DND-41 (cell line): ENCODE results near the gene ORAI2.
"Not testable (repeated sequence)": the region's sequence is repeated elsewhere in the genome, so short reads cannot be mapped to it uniquely, and the experiment has no call there.

Experiments
- ATAC-seq: fragments of 200-7000 bp; cut with Tn5 transposase; 3 replicates; pipeline ENCODE4 v1.9.1; 2021; ENCODE audit warnings: low read depth; ENCODE audit not compliant: insufficient read depth
- DNase-seq: peaks from one replicate; pipeline ENCODE4 v3.0.0-alpha.2; 2020
- H2AFZ ChIP-seq: 2 replicates; pipeline ENCODE4 v1.6.0; 2012; ENCODE audit warnings: low read depth, low read length
- H3K27ac ChIP-seq: 2 replicates; pipeline ENCODE4 v1.5.1; 2012; ENCODE audit warnings: low read length, inconsistent platforms
- H3K27me3 ChIP-seq: fragments of 200-600 bp; sonication (generic); 2 replicates; pipeline ENCODE4 v1.6.0; 2012; ENCODE audit warnings: low read length, mild to moderate bottlenecking, inconsistent platforms; ENCODE audit not compliant: insufficient read depth, poor library complexity
- H3K36me3 ChIP-seq: 2 replicates; pipeline ENCODE4 v1.5.1; 2012; ENCODE audit warnings: low read length, inconsistent platforms; ENCODE audit not compliant: insufficient read depth
- H3K4me1 ChIP-seq: 2 replicates; pipeline ENCODE4 v1.5.1; 2012; ENCODE audit warnings: mild to moderate bottlenecking, low read length; ENCODE audit not compliant: insufficient read depth
- H3K4me2 ChIP-seq: 2 replicates; pipeline ENCODE4 v1.6.0; 2012; ENCODE audit warnings: mild to moderate bottlenecking, moderate library complexity, low read length, inconsistent platforms; ENCODE audit not compliant: insufficient read depth
- H3K4me3 ChIP-seq, 2 experiments: fragments of 200-600 bp in 1 of 2; shearing (Covaris generic) in 1 of 2; 2 replicates each; pipeline ENCODE4 v1.5.1; 2012 to 2016; ENCODE audit warnings: inconsistent platforms in 2 of 2, low read length in 2 of 2, mild to moderate bottlenecking in 2 of 2, low read depth in 1 of 2, moderate library complexity in 1 of 2
- H3K79me2 ChIP-seq: 2 replicates; pipeline ENCODE4 v1.6.0; 2012; ENCODE audit warnings: low read length, inconsistent platforms; ENCODE audit not compliant: insufficient read depth
- H3K9ac ChIP-seq: 2 replicates; pipeline ENCODE4 v1.6.0; 2012; ENCODE audit warnings: low read depth, mild to moderate bottlenecking, inconsistent platforms, low read length, moderate library complexity
- H3K9me3 ChIP-seq: 2 replicates; pipeline ENCODE4 v1.5.1; 2012; ENCODE audit warnings: low read length, moderate library complexity, mild to moderate bottlenecking, inconsistent platforms; ENCODE audit not compliant: insufficient read depth, severe bottlenecking
- H4K20me1 ChIP-seq: 2 replicates; pipeline ENCODE4 v1.6.0; 2012; ENCODE audit warnings: low read length; ENCODE audit not compliant: insufficient read depth
- CTCF ChIP-seq: IDR thresholded peaks from 2 replicates; pipeline ENCODE4 v1.5.1; 2012; ENCODE audit warnings: borderline replicate concordance, low read length, moderate library complexity, mild to moderate bottlenecking; ENCODE audit not compliant: poor library complexity, severe bottlenecking; ENCODE audit errors: extremely low read depth
- EZH2 ChIP-seq: IDR thresholded peaks from 3 replicates; pipeline ENCODE4 v1.6.1; 2012; ENCODE audit warnings: borderline replicate concordance, low read depth, mild to moderate bottlenecking, moderate library complexity, low read length, inconsistent platforms; ENCODE audit not compliant: severe bottlenecking

ORAI2 gene

GRCh38 chr7:102398543-102398942, 34.8 kb upstream of the ORAI2 start:
- Histone ChIP-seq H3K9ac (no peak overlapping the region), H4K20me1 (no peaks in the 10 kb centered on the region; the same call in 1 of the 2 replicates), H3K9me3 (no peaks in the 10 kb centered on the region), H2AFZ (no peak overlapping the region), H3K36me3 (peaks cover 51% of the 10 kb centered on the region), H3K27ac (no peak overlapping the region), H3K4me2 (no peak overlapping the region), H3K27me3 (no peaks in the 10 kb centered on the region), H3K4me3 (no peak overlapping the region), H3K79me2 (peaks cover 25% of the 10 kb centered on the region), H3K4me1 (peaks cover 19% of the 10 kb centered on the region)
- no peak for TF ChIP-seq CTCF
- no peak for TF ChIP-seq EZH2
- no peak for DNase-seq
- no peak for ATAC-seq

GRCh38 chr7:102400360-102400759, 33.0 kb upstream of the ORAI2 start:
- peaks cover 25% of the 10 kb centered on the region for H3K79me2 ChIP-seq
- H3K9ac ChIP-seq: no peak overlapping the region
- no peak for DNase-seq
- ATAC-seq: no peak
- H2AFZ ChIP-seq: no peak overlapping the region
- peaks cover 68% of the 10 kb centered on the region for H3K36me3 ChIP-seq
- no peaks in the 10 kb centered on the region for H3K9me3 ChIP-seq
- TF ChIP-seq EZH2: no peak
- peaks cover 8% of the 10 kb centered on the region; the same call in 1 of the 2 replicates for H4K20me1 ChIP-seq
- H3K27ac ChIP-seq: no peak overlapping the region
- H3K4me2 ChIP-seq: no peak overlapping the region
- H3K27me3 ChIP-seq: no peaks in the 10 kb centered on the region
- peaks cover 16% of the 10 kb centered on the region for H3K4me1 ChIP-seq
- H3K4me3 ChIP-seq: no peak overlapping the region

GRCh38 chr7:102403563-102403962, 29.8 kb upstream of the ORAI2 start:
- peaks cover 94% of the 10 kb centered on the region for H3K36me3 ChIP-seq
- H3K9me3 ChIP-seq: no peaks in the 10 kb centered on the region
- no peaks in the 10 kb centered on the region for H3K27me3 ChIP-seq
- no peak overlapping the region for H3K4me3 ChIP-seq
- no peaks in the 10 kb centered on the region for H3K4me1 ChIP-seq
- ATAC-seq (no peak), DNase-seq (no peak)
- H3K79me2 ChIP-seq: peaks cover 7% of the 10 kb centered on the region; the same call in 1 of the 2 replicates
- H3K27ac ChIP-seq: no peak overlapping the region
- no peak overlapping the region for H2AFZ ChIP-seq
- TF ChIP-seq CTCF (no peak), EZH2 (no peak)
- H3K4me2 ChIP-seq: no peak overlapping the region
- H3K9ac ChIP-seq: no peak overlapping the region
- peaks cover 8% of the 10 kb centered on the region; the same call in 1 of the 2 replicates for H4K20me1 ChIP-seq

- DNase-seq (peak; percentile 36), ATAC-seq (peak; percentile 97)
- H3K9ac ChIP-seq: no peak overlapping the region
- H4K20me1 ChIP-seq: peaks cover 8% of the 10 kb centered on the region; the same call in 1 of the 2 replicates
- H3K27me3 ChIP-seq: no peaks in the 10 kb centered on the region
- peaks cover 94% of the 10 kb centered on the region for H3K36me3 ChIP-seq
- peak; percentile 79 for TF ChIP-seq CTCF
- no peak for TF ChIP-seq EZH2
- no peaks in the 10 kb centered on the region for H3K9me3 ChIP-seq
- H3K4me2 ChIP-seq: no peak overlapping the region
- peaks cover 3% of the 10 kb centered on the region; the same call in 1 of the 2 replicates for H3K79me2 ChIP-seq
- H3K4me1 ChIP-seq: no peaks in the 10 kb centered on the region
- no peak overlapping the region for H3K27ac ChIP-seq
- H2AFZ ChIP-seq: no peak overlapping the region
- no peak overlapping the region for H3K4me3 ChIP-seq
Measured at GRCh38 chr7:102404005-102404861, 29.1 kb upstream of the ORAI2 start.

- ATAC-seq, H3K9me3 ChIP-seq, H3K4me1 ChIP-seq, H3K27ac ChIP-seq, H3K4me3 ChIP-seq, H3K79me2 ChIP-seq, H4K20me1 ChIP-seq, H3K9ac ChIP-seq, DNase-seq, H3K27me3 ChIP-seq, H2AFZ ChIP-seq, H3K4me2 ChIP-seq: not testable (repeated sequence)
- peaks cover 96% of the 10 kb centered on the region for H3K36me3 ChIP-seq
Measured at GRCh38 chr7:102404862-102405188, 28.6 kb upstream of the ORAI2 start.
